A549 treated with AZD9567 at 1 μM for 4 hours (cell line): ENCODE data around the gene SOX30. TPM values are rescaled to one million over a fixed set of nuclear protein-coding genes. Genes with fewer than 3 reads are reported as not detected.

Experiments
- total RNA-seq: library from RNA; stranded (reverse); fragments of 200-300 nt; extraction: Qiagen RNA extraction; gene quantifications from 5 replicates; pipeline ENCODE4 v1.2.3, GENCODE V29; 2022; ENCODE audit not compliant: insufficient read depth

Gene SOX30
- total RNA-seq, result 0.05 to 0.08 TPM (median 0.07 TPM) in 3 of 5 replicates, not detected in the others

GRCh38 chr5:157652377-157652692 lies at the start of gene SOX30:
SOX30 (minus strand) TSS chr5:157652438; CDS start chr5:157652078, 360 bp downstream.

GRCh38 chr5:157670662-157671591 lies 18.7 kb upstream of the SOX30 start, which contains the start of gene C5orf52:
C5orf52 (plus strand) TSS chr5:157671533; CDS start chr5:157671615, 82 bp downstream.

Other genes starting within 250 kb of the SOX30 start
- 7.4 to 12.0 TPM (median 8.6 TPM) in 5 replicates for gene NIPAL4, start 192.2 kb downstream of the SOX30 start, total RNA-seq
- gene ADAM19, start 76.7 kb downstream of the SOX30 start, total RNA-seq, result 9.2 to 14.5 TPM (median 10.3 TPM) in 5 replicates
- not detected in 5 replicates for gene C5orf52, start 19.1 kb upstream of the SOX30 start, total RNA-seq
- 25.4 to 41.7 TPM (median 28.0 TPM) in 5 replicates for gene THG1L, start 79.0 kb upstream of the SOX30 start, total RNA-seq
- gene LSM11, start 91.3 kb upstream of the SOX30 start, total RNA-seq, result 2.4 to 3.2 TPM (median 3.0 TPM) in 5 replicates
- 66.8 to 78.4 TPM (median 72.0 TPM) in 5 replicates for gene CLINT1, start 206.7 kb upstream of the SOX30 start, total RNA-seq